Skeletal muscle tissue (tissue), 4 donors: Measurements from ENCODE around the gene NRIP3. TPM values are rescaled to one million over a fixed set of nuclear protein-coding genes. Genes with fewer than 3 reads are reported as not detected.

Experiments
- H3K27ac ChIP-seq: one replicate; pipeline ENCODE4 v1.7.0; 2013; ENCODE audit warnings: mild to moderate bottlenecking, low read depth, low read length, inconsistent platforms
- H3K27me3 ChIP-seq, 3 donors: one replicate each; pipeline ENCODE4 v1.7.0; 2013; ENCODE audit warnings: low read length in 3 of 3; ENCODE audit not compliant: control insufficient read depth in 3 of 3, insufficient read depth in 3 of 3
- H3K36me3 ChIP-seq, 3 donors: one replicate each; pipeline ENCODE4 v1.7.0; 2013; ENCODE audit warnings: low read length in 3 of 3; ENCODE audit not compliant: control insufficient read depth in 3 of 3, insufficient read depth in 3 of 3
- H3K4me1 ChIP-seq, 3 donors: one replicate each; pipeline ENCODE4 v1.7.0; 2013; ENCODE audit warnings: low read length in 3 of 3, mild to moderate bottlenecking in 3 of 3; ENCODE audit not compliant: control insufficient read depth in 3 of 3, insufficient read depth in 3 of 3
- H3K4me3 ChIP-seq, 3 donors: one replicate each; pipeline ENCODE4 v1.7.0; 2013; ENCODE audit warnings: low read length in 3 of 3
- H3K9ac ChIP-seq, 3 donors: one replicate each; pipeline ENCODE4 v1.7.0; 2013; ENCODE audit warnings: low read length in 3 of 3, mild to moderate bottlenecking in 3 of 3, moderate library complexity in 2 of 3, low read depth in 1 of 3
- H3K9me3 ChIP-seq, 3 donors: one replicate each; pipeline ENCODE4 v1.7.0; 2013; ENCODE audit warnings: low read length in 3 of 3; ENCODE audit not compliant: control insufficient read depth in 3 of 3
- total RNA-seq: library from RNA; depleted of rRNA; stranded (reverse); fragments of >200 nt; gene quantifications from one replicate; pipeline ENCODE4 v1.2.3, GENCODE V29; 2014
- donor health status: Osteomylitis.

The NRIP3 gene
- total RNA-seq, 1 donor from 2014 or later = 1.0 TPM

DNA sequence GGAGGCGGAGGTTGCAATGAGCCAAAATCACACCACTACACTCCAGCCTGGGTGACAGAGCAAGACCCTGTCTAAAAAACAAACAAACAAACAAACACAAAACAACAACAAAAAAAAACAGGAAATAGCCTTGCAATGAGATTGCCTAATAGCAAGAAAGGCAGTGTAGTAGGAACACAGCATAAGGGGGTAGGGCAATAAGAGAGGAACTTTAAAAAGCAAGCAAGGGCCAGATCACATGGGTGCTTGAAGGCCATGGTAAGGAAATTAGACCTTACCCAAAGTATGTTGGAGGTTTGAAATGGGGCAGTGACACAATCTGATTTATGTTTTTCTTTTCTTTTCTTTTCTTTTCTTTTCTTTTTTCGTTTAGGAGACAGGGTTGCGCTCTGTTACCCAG lies 34.7 kb upstream of the NRIP3 start:
- H3K9me3 ChIP-seq = no peaks in the 10 kb centered on the region
- H3K36me3 ChIP-seq = no peaks in the 10 kb centered on the region
- H3K27ac ChIP-seq = no peak overlapping the region

DNA sequence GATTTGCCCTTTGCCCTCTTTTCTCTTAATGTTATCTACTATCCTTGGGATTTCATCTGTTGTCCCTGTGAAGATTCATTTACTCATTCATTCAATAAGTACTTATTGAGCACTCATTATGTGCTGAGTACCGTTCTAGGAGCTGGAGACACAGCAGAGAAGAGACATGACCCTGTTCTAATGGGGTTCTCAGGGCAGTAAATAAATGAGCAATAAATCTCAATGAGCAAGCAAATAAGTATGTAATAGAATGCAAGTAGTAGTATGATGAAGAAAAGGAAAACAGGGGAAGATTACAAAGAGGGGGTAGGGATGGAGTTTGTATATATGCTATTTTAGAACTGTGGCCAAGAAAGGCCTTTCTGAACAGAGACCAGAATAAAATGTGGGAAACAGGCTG lies 34.2 kb upstream of the NRIP3 start:
- Histone ChIP-seq H3K27me3 (no peaks in the 10 kb centered on the region), H3K27ac (no peak overlapping the region), H3K36me3 (no peaks in the 10 kb centered on the region), H3K4me3 (no peak overlapping the region), H3K4me1 (no peaks in the 10 kb centered on the region), H3K9ac (no peak overlapping the region), H3K9me3 (no peaks in the 10 kb centered on the region)

More for the DNA sequence above, 34.7 kb upstream of the NRIP3 start:
- Histone ChIP-seq H3K4me1 (no peaks in the 10 kb centered on the region), H3K4me3 (no peak overlapping the region), H3K9ac (no peak overlapping the region), H3K27me3 (no peaks in the 10 kb centered on the region)

DNA sequence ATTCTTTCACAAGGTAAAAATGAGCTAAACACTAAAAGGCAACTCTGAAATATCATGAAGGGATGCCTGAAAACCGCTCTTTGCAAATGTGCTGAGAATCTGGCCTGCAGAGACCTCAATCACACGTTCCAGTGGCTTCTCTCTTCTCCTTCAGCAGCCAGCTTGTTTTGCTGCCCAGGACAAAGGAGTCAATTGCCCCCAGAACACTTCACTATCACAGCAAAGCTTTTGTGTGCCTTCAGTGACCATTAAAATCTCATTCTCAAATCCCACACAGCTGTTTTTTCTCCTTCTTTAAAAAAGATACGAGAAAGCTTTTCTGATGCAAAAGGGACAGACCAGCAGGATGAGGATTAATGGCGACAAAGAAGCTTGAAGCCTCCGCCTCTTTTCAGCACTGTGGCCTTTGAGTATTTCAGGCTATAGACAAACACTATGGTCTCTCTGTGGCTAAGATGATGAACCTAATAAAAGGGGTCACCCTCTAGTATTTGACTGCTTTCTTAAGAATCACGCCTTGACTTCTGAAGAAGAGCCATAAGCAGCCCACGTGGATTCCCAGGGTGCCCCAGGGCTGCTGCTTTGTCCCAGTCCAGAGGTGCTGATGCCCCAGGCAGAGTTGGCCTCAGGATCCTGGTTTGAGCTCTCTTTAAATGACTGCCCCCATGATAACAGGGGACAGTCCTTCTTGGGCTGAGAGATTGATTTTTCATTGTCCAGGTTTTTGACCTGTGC lies 33.4 kb upstream of the NRIP3 start:
- H3K27ac ChIP-seq = no peak overlapping the region
- no peaks in the 10 kb centered on the region for H3K4me1 ChIP-seq
- no peaks in the 10 kb centered on the region for H3K9me3 ChIP-seq
- H3K36me3 ChIP-seq = no peaks in the 10 kb centered on the region
- no peak overlapping the region for H3K9ac ChIP-seq
- H3K27me3 ChIP-seq = no peaks in the 10 kb centered on the region
- no peak overlapping the region for H3K4me3 ChIP-seq

DNA sequence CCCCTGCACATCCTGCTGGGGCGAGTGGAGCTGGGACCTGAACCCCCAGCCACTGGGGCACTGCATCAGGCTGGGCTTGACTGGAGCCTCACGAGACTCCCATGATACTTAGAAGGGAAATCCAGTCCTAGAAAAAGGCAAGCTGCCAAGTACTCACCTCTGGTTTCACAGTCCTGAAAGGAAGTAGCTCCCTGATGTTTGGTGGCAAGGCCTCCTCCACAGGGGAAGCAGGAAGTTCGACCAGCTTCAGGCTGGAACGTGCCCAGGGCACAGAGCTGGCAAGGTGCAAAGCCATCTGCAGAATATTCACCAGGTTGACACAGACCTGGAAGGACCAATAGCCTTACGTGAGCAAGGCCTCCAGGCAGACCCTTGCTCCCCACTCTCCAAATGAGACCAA lies 26.8 kb upstream of the NRIP3 start:
- Histone ChIP-seq H3K9ac (no peak overlapping the region), H3K27me3 (peaks cover 0 to under 1% (median 0%) of the 10 kb centered on the region in 3 donors), H3K27ac (no peak overlapping the region), H3K4me3 (no peak overlapping the region), H3K36me3 (no peaks in the 10 kb centered on the region), H3K4me1 (peaks cover 0 to under 1% (median 0%) of the 10 kb centered on the region in 3 donors), H3K9me3 (no peaks in the 10 kb centered on the region)

DNA sequence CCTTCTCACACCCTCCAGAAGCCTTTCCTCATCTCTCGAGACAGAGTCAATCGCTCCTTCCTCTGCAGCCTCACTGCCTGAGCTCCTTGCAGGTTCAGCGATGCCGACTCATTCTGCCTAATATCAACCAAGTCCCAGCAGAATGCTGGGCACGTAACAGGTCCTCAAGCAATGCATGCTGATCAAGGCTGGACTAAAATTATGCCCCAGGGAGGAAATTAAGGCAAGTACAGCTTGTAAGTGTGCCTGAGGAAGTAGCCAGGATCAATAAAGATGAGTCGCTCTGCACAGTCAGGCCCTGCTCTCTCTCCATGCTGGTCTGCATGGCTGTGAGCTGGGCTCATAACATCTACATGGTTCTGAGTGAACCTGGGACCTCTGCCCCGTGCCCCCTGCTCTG lies 25.6 kb upstream of the NRIP3 start:
- no peaks in the 10 kb centered on the region for H3K9me3 ChIP-seq
- no peaks in the 10 kb centered on the region for H3K36me3 ChIP-seq
- H3K4me1 ChIP-seq = peaks cover 0 to 4% (median 0%) of the 10 kb centered on the region in 3 donors
- no peak overlapping the region for H3K4me3 ChIP-seq
- H3K9ac ChIP-seq = no peak overlapping the region
- peaks cover 0 to 3% (median 0%) of the 10 kb centered on the region in 3 donors for H3K27me3 ChIP-seq
- no peak overlapping the region for H3K27ac ChIP-seq

DNA sequence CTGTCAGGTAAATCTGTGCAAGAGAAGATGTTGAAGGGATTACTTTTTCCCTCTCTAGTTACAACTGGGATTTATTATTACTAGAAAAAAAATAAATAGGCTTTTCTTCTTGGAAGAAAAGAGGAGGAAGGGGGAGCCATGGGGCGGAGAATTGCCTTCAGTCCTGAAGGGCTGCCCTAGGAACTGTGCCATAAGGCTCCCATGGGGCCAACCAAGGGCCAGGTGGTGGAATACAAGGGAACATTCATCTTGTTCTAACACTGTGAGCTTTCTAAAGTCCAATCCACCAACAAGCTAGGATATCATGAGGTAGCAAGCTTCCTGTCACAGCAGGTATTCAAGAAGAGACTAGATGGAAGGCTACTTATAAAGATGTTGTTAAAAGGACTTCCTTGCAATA lies 24.8 kb upstream of the NRIP3 start:
- no peak overlapping the region for H3K27ac ChIP-seq
- peaks cover 0 to 4% (median 0%) of the 10 kb centered on the region in 3 donors for H3K4me1 ChIP-seq
- no peaks in the 10 kb centered on the region for H3K9me3 ChIP-seq
- H3K9ac ChIP-seq = no peak overlapping the region
- peaks cover 0 to 3% (median 0%) of the 10 kb centered on the region in 3 donors for H3K27me3 ChIP-seq
- no peak overlapping the region for H3K4me3 ChIP-seq
- H3K36me3 ChIP-seq = no peaks in the 10 kb centered on the region

DNA sequence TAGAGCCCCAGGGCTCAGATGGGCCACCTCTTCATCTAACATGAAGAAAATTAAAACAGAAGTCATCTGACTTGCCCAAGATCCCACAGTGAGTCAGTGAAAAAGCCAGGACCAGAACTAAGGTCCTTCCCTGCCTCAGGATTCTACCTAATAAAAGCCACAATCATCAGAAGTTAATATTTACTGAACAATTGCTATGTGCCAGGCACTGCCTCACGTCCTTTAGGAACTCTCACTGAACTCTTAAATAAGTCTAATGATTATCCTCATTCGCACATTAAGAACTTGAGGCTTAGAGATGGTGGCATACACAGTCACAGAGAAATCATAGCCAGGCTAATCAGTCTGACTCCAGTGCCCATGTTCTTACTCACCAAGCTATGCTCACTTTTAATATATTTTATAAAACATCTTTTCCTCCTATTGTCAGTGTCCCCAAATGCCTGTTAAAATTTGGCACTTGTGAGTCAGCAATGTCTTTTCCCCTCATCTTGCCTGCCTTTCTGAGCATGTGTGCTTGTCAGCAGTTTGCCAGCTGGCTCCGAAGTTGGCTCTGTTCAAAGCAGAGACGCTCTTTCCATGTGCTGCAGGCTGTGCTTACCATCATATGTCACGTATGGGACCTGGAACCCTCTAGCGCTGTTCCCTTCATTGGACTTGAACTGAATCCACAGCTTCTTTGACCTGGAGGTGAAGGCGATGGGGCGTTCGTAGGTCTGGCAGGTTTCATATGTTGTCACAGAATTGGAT lies 21.5 kb upstream of the NRIP3 start:
- Histone ChIP-seq H3K9ac (no peak overlapping the region), H3K9me3 (no peaks in the 10 kb centered on the region), H3K27me3 (peaks cover 0 to 3% (median 0%) of the 10 kb centered on the region in 3 donors), H3K4me1 (peaks cover 0 to 4% (median 0%) of the 10 kb centered on the region in 3 donors), H3K36me3 (no peaks in the 10 kb centered on the region), H3K4me3 (no peak overlapping the region), H3K27ac (no peak overlapping the region)

DNA sequence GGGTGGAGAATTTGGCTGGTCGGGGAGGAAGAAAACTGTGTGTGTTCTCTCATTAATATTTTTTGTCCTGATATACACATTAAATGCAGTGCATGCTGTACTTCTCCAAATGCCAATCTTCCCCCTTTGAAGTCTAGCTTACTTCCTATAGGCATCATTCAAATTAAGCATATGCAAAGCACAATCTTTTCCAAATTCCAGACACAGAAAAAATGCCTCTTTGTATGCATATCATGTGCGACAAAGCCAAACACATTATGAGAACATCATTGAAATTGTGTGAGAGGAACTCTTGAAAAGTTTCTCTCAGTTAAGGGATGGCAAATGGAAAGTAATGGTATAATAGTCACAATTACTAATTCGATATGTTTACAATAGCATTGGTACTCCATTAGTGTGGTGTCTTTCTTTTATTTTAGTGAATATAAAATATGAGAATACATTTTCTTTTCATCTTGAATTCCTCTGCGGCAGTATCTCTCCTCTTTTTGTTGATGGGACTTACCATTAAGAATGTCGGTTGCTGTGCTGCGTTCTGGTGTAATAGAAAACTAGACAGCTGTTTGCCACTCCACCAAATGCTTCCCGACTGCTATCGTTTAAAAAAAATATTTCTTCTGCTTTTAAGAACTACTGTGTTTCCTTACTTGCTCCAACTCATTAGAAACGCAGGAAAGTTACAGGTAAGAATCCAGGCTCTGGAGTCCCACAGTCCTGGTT lies 19.3 kb upstream of the NRIP3 start:
- no peaks in the 10 kb centered on the region for H3K36me3 ChIP-seq
- H3K4me3 ChIP-seq = no peak overlapping the region
- peaks cover 0 to 4% (median 2%) of the 10 kb centered on the region in 3 donors for H3K4me1 ChIP-seq
- no peak overlapping the region for H3K9ac ChIP-seq
- H3K27ac ChIP-seq = no peak overlapping the region
- no peaks in the 10 kb centered on the region for H3K9me3 ChIP-seq
- peaks cover 0 to 3% (median 0%) of the 10 kb centered on the region in 3 donors for H3K27me3 ChIP-seq

DNA sequence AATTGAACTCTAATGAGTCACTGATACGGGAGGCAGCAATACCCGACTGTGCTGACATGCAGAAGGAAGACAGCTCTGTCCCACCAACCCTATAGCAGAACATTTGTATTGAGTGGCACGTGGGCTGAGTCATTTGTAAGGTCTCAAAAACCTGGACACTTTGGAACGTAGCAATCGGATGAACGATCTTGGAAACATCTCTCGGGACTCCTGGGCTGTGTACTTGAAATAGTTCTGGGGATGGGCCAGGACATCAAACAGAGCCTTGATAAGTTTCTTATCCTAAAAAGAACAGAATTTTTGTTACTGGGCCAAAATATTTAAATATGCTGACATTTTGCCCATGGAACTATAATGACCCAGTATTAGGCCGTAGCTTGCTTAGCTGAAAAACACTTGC lies 17.1 kb upstream of the NRIP3 start:
- no peak overlapping the region for H3K4me3 ChIP-seq
- no peaks in the 10 kb centered on the region for H3K9me3 ChIP-seq
- no peaks in the 10 kb centered on the region for H3K36me3 ChIP-seq
- H3K27me3 ChIP-seq = peaks cover 0 to 3% (median 0%) of the 10 kb centered on the region in 3 donors
- H3K4me1 ChIP-seq = peaks cover 4 to 15% (median 12%) of the 10 kb centered on the region in 3 donors
- no peak overlapping the region for H3K27ac ChIP-seq
- no peak overlapping the region for H3K9ac ChIP-seq
